ENCODE measurements around the gene COMMD10.

The COMMD10 gene

GRCh38 chr5:116301110-116301509 is 216.3 kb downstream of the COMMD10 start:
- no peak overlapping the region for H3K27ac ChIP-seq
- TF ChIP-seq CTCF (conservative IDR thresholded peaks at IDR 0.05) = no peak
- no peak for TF ChIP-seq ZFX (IDR thresholded peaks at IDR 0.05)

- no peak for TF ChIP-seq ZFX (IDR thresholded peaks at IDR 0.05)
- no peak for TF ChIP-seq CTCF (conservative IDR thresholded peaks at IDR 0.05)
- no peak overlapping the region for H3K27ac ChIP-seq
These were observed 218.5 kb downstream of the COMMD10 start for GRCh38 chr5:116303340-116303739.

- TF ChIP-seq CTCF (conservative IDR thresholded peaks at IDR 0.05) (no peak), ZFX (IDR thresholded peaks at IDR 0.05) (no peak)
- H3K27ac ChIP-seq = no peak overlapping the region
These were observed 219.0 kb downstream of the COMMD10 start for GRCh38 chr5:116303810-116304209.

- TF ChIP-seq ZFX (IDR thresholded peaks at IDR 0.05) (no peak), CTCF (conservative IDR thresholded peaks at IDR 0.05) (no peak)
- no peak overlapping the region for H3K27ac ChIP-seq
These were observed 221.1 kb downstream of the COMMD10 start for GRCh38 chr5:116305899-116306298.

- H3K27ac ChIP-seq = no peak overlapping the region
- TF ChIP-seq ZFX (IDR thresholded peaks at IDR 0.05) (no peak), CTCF (conservative IDR thresholded peaks at IDR 0.05) (no peak)
These were observed 222.0 kb downstream of the COMMD10 start for GRCh38 chr5:116306846-116307245.

GRCh38 chr5:116308391-116308790 is 223.6 kb downstream of the COMMD10 start:
- TF ChIP-seq ZFX (IDR thresholded peaks at IDR 0.05) (no peak), CTCF (conservative IDR thresholded peaks at IDR 0.05) (no peak)
- H3K27ac ChIP-seq = no peak overlapping the region

GRCh38 chr5:116313366-116313765 is 228.5 kb downstream of the COMMD10 start:
- TF ChIP-seq ZFX (IDR thresholded peaks at IDR 0.05) (no peak), CTCF (conservative IDR thresholded peaks at IDR 0.05) (no peak)
- no peak overlapping the region for H3K27ac ChIP-seq
